Ureter (tissue), 1 donor: ENCODE results near the gene GABRG3. TPM values are rescaled to one million over a fixed set of nuclear protein-coding genes. Genes with fewer than 3 reads are reported as not detected.
"Not testable (repeated sequence)": the region's sequence is repeated elsewhere in the genome, so short reads cannot be mapped to it uniquely, and the experiment has no call there.

Experiments used
- DNase-seq: peaks from one replicate; pipeline ENCODE4 v3.0.0-alpha.2; 2020; ENCODE audit warnings: low spot score
- total RNA-seq: library from RNA; stranded (reverse); gene quantifications from one replicate; pipeline ENCODE4 v1.2.4, GENCODE V29; 2023
- donor health status: DM: yes; HTN: yes; CAD: no.

The GABRG3 gene
- total RNA-seq, 1 donor from 2014 or later = 1.6 TPM

DNA sequence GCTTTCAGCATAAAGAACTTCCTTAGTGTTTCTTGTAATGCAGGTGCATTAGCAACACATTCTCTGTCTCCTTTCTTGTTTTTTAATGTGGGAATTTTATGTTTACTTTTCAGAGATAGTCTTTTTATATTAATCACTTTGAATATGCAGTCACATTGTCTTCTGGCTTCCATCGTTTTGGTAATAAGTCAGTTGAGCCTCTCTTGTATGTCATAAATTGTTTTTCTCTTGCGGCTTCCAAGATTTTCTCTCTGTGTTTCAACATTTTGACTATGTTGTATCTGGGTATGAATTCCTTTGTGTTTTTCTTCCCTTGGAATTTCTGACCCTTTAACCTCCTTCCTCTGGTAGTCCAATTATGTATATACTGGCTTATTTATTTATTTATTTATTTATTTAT is 25.3 kb downstream of the GABRG3 start:
- no peak for DNase-seq

DNA sequence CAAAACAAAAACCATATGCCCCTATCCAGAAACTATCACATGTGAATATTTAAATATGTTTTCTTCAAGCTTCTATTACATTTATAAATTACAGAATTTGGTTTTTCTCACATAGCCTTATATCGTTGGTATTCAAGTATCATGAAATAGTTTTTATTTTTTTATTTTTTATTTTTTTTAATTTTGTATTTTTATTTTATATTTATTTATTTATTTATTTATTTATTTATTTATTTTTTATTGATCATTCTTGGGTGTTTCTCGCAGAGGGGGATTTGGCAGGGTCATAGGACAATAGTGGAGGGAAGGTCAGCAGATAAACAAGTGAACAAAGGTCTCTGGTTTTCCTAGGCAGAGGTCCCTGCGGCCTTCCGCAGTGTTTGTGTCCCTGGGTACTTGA is 32.0 kb downstream of the GABRG3 start:
- not testable (repeated sequence) for DNase-seq

DNA sequence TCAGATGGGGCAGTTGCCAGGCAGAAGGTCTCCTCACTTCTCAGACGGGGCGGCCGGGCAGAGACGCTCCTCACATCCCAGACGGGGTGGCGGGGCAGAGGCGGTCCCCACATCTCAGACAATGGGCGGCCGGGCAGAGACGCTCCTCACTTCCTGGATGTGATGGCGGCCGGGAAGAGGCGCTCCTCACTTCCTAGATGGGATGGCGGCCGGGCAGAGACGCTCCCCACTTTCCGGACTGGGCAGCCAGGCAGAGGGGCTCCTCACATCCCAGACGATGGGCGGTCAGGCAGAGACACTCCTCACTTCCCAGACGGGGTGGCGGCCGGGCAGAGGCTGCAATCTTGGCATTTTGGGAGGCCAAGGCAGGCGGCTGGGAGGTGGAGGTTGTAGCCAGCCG is 33.2 kb downstream of the GABRG3 start:
- DNase-seq = not testable (repeated sequence)

DNA sequence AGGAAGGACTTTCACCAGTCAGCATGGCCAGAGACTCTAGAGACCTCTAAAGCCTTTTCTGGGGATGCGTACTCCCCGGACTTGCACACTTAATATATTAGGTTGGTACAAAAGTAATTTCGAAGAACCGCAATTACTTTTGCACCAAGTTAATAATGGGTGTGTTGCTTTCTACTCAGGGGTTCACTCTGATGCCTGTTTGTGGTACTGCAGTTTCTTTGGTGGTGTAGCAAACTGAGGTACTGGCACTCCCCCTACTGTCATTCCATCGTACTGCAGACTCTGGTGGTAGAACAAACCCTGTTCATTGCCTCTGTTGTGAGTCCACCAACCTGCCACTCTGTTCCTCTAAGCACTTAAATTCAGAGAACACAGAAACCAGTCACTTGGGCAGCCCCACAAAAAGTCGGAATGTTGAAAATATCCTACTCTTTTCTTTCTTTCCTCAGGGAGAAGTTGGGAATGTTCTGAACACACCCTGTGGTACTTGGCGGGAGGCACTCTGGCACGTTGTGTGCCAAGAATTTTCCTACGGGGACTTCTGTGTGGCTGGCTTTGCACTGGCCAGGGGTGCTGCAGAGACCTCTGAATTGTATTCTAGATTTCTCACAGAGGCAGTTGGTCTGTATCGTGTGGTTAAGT is 46.3 kb downstream of the GABRG3 start:
- DNase-seq = peak; percentile 59

DNA sequence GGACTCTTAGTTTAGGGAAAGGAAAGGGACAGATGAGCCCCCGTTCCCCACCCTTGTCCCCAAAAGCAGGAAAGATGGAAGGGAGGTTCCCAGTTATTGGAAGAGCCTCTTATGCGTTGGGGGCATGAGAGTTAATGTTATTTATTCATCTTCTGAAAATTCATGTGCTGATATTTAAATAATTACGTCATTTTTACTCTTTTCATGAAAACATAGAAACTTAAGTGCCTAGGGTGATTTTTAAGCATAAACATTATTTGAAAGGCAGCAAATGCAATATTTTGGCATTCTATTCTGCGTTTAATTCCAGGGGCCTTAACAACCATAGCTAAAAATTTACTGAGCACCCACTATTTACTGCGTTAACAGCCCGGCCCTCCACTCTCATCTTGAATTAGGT is 48.7 kb downstream of the GABRG3 start:
- no peak for DNase-seq

DNA sequence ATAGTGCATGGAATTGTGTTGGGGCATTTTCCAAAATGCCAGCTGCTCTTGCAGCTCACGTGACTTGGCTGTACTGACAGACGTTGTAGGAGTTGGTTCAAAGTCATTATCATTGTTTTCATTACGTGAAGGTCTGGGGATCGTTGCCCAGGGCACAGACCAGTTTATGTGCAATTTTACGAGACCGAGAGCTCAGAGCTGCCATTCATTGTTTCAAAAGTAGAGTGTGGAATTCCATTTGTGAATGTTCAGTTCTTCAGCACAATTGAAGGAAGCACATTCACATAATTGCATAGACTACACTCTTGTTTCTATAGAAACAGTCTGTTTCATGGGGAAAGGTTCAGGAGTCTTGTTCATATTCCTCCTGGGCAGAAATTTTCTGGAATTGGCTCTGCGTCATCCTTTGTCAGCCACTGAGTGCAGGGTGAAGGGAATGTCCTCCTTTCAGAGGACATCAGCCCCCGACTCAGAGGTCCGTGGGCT is 54.5 kb downstream of the GABRG3 start:
- DNase-seq = no peak

DNA sequence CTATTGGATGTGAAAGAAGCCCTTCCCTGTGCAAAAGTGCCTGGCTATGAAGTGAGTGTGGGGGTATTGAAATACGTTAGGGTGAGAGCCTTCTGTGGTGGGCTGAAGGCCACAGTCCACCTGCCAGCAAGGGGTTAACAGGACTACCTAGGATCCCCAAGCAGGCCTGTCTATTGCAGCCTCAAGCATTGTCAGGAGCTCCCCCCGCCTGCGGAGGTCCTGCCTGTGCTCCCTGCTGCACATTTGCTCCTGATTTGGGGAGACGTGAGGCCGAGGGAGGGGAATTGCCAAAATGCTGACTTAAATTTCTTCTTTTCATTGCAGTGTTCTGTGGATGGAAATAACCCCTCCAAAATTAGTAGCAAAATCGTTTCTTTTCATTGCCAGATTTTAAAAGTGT is 56.2 kb downstream of the GABRG3 start:
- no peak for DNase-seq

DNA sequence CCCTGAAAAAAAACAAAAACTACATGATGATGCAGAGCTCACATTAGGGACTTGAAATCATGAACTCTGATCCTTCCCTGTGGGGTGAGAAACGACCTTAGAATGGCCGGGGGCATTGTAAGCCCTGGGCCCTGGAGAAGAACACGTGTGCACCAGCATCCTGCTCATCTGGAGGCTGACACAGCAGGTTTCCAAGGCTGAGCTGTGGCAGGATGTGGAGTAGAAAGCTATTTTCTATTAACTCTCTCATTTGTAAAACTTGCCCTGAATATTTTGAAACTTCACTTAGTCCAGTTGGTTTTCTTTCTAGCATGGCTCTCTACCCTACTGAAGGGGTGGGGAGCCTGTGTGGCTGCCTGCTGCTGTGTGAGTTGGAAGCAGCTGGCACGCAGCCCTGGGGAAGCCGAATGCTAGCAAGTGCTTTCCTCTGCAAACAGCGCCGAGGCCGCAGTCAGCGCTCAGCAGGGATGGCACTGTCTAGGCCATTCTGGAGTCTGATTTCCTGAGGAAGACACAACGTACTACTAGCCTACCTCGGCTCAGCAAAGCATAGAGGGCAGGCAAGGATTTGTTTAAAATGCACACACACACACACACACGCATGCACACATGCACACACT is 58.0 kb downstream of the GABRG3 start:
- no peak for DNase-seq

DNA sequence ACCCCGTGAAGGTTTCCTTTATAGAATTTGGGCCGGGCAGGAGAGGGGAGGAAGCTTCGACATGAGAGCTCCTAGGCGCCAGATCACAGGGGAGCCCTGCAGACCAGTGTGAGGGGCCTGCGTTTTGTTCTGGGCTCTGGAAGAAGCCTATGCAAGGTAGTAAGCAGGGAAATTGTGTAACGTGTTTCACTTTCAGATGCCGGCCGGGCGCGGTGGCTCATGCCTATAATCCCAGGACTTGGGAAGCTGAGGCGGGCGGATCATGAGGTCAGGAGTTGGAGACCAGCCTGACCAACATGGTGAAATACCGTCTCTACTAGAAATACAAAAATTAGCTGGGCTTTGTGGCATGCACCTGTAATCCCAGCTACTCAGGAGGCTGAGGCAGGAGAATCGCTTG is 65.2 kb downstream of the GABRG3 start:
- DNase-seq = no peak

DNA sequence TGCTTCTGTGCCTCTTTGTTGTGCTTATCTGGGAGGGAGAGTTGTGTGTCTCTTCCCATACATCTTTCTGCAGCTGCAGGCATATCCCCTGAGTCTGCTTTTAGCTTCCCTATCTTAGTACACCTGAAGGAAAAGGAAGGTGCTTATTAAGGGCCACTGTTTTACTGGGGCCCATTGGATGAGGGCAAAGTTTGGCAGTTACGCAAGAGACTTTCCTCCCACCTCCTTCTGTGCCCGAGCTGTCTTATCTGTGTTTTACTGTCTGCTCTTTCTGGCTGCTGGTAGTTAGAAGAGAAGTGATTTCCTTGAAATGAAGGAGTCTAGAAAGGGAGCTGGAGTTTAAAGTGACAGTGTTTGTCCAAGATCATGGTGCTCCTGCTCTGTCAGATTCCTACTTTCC is 66.5 kb downstream of the GABRG3 start:
- no peak for DNase-seq

DNA sequence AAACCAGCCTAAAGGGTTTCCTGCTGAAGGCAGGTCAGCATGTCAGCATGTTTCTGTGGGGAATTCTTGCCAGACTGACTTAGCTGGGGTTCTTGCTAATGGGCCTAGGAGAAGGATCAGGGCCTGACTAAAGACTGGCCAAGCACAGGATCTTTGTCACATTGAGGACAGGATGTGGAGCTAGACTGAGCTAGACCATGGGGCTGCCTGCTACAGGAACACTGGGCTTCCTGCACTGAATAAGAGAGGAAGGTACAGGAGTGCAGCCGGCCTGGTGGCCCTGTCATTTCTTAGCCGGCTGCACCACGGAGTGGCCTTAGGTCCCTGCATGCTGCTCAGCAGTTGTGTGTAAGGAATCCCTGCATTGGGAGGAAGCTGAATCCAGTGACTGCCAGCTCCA is 68.2 kb downstream of the GABRG3 start:
- no peak for DNase-seq

DNA sequence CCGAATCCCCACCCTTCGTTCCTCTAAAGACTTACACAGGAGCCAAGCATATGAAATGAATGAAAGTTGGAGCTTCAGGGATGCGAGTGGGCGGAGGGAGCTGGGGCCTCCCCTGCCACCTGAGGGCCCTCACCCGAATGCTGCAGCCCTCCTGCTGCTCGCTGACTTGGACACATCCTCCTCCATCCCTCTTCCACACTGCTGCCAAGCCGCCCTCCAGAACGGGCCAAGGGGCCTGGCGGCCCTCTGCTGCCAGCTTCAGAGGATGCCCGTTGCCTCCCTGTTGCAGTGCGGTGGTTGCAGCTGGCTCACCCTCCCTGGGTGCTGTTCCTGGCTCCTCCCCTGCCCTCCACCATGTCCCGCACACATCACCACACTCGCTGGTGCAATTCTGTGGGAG is 71.2 kb downstream of the GABRG3 start:
- no peak for DNase-seq

DNA sequence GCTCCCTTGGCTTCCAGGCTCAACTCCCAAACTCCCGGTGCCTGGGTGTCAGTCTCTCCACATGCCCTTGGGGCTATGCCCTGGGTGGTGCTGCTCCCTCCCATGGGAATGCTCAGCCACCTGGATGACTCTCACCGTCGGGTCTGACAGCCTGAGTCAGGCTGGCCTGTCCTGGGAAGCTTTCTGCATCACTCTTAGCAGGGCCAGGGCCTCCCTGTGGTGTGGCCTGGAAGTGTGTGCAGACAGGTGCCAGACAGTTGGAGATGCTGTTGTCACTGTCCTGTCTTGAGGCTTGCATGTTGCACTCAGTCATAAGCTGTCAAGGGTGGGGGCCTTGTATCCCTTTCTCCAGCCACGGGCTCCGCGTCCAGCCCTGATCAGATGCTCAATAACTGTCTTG is 71.7 kb downstream of the GABRG3 start:
- DNase-seq = no peak

DNA sequence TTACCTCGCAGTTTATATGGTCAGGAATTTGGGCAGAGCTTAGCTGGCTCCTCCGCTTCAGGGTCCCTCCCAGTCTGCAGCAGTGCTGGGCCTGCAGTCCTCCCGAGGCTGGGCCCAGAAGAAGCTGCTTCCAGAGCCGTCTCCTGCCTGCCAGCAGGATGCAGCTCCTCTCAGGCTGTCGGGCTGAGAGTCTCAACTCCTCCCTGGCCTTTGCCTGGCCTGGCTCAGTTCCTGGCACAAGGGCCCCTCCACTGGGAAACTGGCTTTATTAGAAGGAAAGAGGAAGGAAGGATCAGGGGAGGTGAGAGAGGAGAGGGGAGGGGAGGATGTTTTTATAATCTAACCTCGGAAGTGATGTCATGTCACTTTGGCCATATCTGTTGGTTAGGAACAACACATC is 72.8 kb downstream of the GABRG3 start:
- no peak for DNase-seq

DNA sequence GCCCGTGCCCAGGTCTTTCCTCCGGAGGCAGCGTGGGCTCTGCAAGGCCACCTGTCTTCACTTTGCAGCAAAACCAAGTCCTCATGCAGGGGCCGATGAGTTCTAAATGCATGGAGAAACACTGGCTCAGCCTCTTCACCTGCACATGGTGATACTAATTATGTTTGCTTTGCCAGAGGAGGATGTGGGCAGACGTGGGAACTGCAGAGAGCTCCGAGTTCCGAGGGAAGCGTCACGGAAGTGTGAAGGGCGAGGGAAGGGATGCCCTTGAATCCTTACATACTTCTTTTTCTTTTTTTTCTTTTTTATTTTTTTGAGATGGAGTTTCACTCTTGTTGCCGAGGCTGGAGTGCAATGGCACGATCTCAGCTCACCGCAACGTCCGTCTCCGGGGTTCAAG is 74.8 kb downstream of the GABRG3 start:
- DNase-seq = no peak

DNA sequence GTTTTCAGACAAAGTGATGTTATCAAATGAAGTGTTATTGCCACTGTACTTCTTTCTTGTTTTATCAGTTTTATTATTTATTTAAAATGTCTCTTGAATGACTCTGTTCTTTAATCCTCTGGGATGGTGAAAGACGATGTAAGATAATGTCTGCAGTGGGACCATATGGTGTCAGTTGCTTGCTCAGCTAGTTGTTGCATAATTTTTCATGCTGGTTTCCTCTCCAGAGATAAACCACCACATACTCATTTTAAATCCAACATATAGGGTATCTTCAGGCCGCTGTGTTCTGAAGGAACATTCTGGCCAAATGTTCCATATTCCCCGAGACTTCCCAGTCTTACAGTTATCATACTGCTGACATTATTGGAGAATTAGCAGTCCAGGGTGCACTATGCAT is 75.9 kb downstream of the GABRG3 start:
- no peak for DNase-seq

DNA sequence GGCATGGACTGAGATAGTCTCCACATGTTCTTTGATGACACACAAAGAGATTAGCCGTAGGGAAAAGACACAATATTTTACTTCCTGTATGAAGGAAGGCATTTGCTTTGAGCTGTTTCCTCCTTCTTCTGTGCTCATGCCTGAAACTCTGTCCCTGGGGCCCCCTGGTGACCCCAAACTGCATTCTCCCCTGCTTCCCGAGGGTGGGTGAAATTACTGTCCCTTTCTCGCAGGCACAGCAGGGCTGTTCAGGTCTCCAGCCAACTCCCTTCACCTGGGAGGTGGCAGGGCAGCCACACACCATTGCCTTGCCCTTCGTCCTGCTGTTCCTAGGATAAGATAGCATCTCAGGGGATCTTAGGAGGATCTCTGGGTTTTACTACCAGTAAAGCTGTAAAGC is 79.2 kb downstream of the GABRG3 start:
- DNase-seq = no peak

DNA sequence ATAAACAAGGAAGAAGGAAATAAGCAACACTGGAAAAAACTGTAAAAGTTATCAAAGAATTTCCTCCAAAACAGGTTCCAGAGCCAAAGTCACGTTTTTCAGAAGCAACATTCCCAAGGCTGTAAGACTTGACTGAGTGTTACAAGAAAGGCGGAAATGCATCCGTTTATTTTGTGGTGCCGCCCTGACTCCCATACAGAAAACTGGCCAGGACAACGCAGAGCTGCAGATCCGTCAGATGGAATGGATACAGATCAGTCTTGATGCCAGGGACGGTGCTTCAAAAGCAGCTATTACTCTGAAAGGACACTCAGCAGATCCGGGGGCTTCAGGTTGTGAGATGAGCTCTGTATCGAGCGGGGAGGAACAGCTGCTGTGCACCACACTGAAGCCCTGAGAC is 83.4 kb downstream of the GABRG3 start:
- DNase-seq = no peak

DNA sequence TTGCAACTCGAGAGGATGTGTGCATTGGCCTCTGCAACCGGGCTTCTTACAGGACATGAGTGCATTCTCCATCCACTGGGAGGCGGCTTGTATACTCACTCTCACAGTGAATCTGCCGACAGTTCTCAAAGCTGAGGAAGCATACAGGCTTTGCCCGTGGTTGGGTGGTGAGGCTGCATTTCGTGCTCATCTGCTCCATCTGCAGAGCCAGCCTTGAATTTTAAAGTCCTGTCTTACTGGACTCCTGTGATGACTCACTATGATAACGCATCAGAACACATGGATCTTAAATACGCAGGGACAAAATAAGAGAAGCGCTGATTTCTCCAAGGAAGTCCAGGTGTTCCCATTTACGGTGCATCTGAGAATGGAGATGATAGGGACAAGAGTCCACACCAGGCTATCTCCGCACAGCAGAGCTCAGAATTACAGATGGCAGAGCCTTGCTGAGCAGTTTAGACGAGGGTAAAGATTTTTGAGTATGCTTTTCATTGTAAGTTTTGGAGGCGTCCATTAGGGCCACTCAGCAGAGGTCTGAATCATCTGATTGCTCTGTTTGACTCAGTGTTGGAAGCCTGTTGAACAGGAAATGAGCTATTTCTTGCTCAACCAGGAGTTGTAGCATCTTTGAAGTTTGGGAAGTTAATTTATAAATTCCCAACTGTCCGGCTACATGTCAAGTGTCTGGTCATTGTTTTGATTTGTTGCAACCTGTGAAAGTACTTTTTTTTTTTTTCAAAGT is 87.1 kb downstream of the GABRG3 start:
- no peak for DNase-seq

DNA sequence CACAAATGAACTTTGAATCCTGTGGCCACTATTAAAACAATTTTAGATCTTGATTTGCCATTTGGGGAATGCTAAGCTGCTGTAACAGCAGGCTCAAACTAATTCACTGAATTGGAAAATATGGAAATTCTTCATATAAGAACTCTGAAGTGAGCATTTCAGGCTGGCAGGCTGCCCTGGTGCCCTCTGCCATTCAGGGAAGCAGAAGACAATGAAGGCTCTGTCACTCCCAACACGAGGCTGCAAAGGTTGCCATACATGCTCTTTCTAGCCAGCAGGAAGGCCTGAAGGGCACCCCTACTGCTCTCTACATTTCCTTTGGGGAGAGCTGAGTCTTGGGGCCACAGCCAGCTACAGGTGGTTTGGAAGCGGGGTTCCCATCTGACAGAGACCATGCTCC is 88.0 kb downstream of the GABRG3 start:
- no peak for DNase-seq

DNA sequence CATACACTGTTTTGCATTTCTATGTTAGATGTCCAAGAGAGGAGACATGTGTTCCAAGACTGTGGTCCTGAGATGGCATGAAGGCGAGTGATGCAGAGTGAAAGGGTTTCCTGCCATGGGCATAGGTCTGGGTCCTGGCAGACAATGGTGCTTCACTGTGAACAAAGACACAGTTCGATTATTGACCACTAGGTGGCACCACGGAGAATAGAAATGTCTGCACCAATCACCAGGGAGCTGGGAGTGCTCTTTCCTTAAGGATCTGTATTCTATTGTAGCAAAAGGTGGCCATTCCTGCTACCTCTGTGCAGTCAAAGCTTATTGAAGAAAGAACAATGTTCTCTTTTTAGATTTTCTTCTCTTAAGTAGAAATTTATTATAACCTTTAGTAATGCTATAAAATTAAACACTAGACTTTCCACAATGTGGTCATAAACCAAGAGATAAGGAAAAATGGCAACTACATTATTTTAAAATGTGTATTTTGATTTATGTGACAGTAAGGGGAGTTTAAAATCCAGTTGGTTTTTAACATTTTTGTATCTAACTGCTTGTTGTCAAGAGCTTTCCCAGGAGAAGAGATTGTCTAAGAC is 88.7 kb downstream of the GABRG3 start:
- DNase-seq = no peak

DNA sequence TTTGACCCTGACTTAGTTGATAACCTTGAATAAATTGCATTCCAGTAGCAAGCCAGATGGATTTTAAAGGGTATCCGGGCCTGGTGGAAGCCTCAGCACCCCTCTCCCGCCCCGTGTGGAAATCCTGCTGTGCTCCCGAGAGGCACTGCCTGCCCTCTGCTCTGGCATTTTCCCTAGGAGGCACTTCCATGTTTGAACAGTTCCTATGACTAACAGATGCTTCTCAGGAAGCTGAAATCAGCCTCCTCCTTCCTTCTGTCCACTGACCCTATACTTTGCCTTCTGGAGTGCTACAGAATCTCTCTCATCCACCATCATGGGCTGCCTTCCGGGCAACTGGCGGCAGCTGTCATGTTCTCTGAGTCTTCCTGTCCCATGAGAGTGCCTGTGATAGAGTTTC is 90.8 kb downstream of the GABRG3 start:
- DNase-seq = no peak

DNA sequence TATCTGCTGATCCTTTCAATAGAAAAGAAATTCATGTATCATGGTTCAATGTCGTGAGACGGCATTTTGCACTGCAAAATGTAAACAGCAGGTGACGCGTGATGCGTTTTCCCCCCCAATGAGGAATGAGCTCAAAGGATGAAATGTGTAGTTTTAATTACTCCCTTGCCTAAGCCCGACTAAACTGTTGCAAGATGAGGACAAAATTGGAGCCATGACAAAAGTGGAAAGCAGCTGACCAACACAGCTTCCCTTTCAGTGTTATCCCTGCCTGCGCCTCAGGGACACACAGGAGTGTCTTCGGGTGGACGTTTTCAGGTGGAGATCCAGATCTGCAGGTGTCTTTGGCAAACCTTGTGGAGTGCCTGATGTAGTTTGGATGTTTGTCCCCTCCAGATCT is 92.0 kb downstream of the GABRG3 start:
- no peak for DNase-seq
